ENCODE measurements around the gene MRFAP1.
"Not testable (repeated sequence)": the region's sequence is repeated elsewhere in the genome, so short reads cannot be mapped to it uniquely, and the experiment has no call there.

Gene MRFAP1

DNA sequence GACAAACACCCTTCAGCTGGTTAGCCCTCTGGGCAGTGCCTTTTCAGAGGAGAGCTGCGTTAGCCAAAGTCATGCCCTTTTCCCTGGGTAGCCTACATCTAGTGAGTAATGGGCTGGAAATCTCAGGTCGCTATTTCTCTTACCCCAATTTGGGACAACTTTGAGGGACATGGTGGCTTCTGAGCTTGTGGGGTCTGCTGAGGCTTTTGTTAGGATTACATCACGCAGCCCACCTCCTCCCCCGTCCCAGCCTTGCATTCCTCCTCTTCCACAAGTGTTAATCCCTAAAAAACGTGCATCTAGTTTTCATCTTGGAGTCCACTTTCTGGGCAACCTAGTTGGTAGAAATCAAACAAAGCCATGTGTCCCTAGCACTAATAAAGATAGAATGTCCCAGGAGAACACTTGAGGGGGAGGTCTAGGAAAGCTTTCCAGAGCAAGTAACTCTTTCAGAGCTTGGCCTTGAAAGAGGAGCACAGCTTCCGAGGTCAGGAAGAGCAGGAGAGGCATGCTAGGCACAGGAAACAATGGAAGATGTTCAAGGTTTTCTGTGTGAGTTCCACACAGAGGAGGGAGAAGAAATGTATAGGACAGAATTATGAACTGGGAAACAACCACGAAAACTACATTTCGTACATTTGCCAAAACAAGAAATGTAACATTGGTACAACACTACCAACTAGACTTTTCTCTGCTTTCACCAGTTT is 2.8 kb downstream of the MRFAP1 start:
- H3K4me3 ChIP-seq (ENCODE audit: low read depth, low read length), result no peak overlapping the region
- DNase-seq (ENCODE audit: low read depth), result no peak
- TF ChIP-seq, protein P1, sequence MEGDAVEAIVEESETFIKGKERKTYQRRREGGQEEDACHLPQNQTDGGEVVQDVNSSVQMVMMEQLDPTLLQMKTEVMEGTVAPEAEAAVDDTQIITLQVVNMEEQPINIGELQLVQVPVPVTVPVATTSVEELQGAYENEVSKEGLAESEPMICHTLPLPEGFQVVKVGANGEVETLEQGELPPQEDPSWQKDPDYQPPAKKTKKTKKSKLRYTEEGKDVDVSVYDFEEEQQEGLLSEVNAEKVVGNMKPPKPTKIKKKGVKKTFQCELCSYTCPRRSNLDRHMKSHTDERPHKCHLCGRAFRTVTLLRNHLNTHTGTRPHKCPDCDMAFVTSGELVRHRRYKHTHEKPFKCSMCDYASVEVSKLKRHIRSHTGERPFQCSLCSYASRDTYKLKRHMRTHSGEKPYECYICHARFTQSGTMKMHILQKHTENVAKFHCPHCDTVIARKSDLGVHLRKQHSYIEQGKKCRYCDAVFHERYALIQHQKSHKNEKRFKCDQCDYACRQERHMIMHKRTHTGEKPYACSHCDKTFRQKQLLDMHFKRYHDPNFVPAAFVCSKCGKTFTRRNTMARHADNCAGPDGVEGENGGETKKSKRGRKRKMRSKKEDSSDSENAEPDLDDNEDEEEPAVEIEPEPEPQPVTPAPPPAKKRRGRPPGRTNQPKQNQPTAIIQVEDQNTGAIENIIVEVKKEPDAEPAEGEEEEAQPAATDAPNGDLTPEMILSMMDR (IDR thresholded peaks at IDR 0.05; ENCODE audit: low read depth, low read length, missing control alignments), result no peak
- in situ Hi-C loops (cut with HindIII; ENCODE audit: low sequenced_read_pairs), result loop anchor here (5.0 kb wide), 1 partner anchor 41 kb away; no protein-coding TSS in a partner anchor

DNA sequence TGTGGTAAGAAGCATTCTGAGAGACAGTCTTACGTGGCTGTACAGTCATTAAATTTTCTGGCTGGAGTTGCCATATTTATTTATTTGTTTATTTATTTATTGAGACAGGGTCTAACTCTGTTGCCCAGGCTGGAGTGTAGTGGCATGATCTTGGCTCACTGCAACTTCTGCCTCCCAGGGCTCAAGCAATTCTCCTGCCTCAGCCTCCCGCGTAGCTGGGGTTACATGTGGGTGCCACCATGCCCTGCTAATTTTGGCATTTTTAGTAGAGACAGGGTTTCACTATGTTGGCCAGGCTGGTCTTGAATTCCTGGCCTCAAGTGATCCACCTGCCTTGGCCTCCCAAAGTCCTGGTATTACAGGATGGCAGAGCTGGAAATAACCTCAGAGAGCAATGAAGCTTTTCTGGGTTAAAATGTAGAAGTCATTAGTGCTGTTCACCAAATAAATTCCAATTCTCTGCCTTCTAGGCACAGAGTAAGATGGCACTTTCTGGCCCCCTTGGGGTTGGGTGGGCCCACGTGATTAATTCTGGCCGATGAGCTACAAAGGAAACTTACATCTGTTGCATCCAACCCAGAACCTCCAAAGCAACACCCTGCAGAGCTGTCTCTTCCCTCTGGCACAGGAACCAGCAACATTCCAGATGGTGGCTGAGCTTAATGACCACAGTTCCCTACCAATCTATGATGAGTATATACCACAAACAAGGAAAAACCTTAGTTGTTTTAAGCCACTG is 4.5 kb downstream of the MRFAP1 start:
- TF ChIP-seq, protein P1 (IDR thresholded peaks at IDR 0.05; ENCODE audit: low read depth, low read length, missing control alignments), result no peak
- in situ Hi-C loops (cut with HindIII; ENCODE audit: low sequenced_read_pairs), result loop anchor here (5.0 kb wide), 1 partner anchor 43 kb away; no protein-coding TSS in a partner anchor
- DNase-seq (ENCODE audit: low read depth), result no peak
- H3K4me3 ChIP-seq (ENCODE audit: low read depth, low read length), result no peak overlapping the region

DNA sequence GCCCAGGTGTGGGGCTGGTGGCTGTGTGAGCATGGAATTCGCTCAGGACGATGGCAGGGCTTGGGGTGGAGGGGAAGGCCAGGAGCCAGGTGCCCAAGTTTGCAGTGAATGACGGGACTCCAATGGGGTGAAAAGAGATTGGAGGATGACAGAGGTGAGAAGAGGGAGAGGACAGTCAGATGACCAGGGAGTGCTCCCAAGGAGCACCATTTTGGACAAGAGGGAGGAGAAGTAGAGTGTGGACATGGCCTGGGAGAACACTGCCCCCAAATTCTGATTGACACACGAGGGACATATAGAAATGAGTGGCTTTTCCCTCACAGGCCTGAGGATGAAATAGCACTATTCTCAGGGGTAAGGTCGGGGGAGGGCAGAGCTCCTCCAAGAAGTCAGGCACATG is 6.7 kb downstream of the MRFAP1 start:
- TF ChIP-seq, protein P1 (IDR thresholded peaks at IDR 0.05; ENCODE audit: low read depth, low read length, missing control alignments), result no peak
- in situ Hi-C loops (cut with HindIII; ENCODE audit: low sequenced_read_pairs), result no loop called here
- H3K4me3 ChIP-seq (ENCODE audit: low read depth, low read length), result no peak overlapping the region
- DNase-seq (ENCODE audit: low read depth), result no peak

DNA sequence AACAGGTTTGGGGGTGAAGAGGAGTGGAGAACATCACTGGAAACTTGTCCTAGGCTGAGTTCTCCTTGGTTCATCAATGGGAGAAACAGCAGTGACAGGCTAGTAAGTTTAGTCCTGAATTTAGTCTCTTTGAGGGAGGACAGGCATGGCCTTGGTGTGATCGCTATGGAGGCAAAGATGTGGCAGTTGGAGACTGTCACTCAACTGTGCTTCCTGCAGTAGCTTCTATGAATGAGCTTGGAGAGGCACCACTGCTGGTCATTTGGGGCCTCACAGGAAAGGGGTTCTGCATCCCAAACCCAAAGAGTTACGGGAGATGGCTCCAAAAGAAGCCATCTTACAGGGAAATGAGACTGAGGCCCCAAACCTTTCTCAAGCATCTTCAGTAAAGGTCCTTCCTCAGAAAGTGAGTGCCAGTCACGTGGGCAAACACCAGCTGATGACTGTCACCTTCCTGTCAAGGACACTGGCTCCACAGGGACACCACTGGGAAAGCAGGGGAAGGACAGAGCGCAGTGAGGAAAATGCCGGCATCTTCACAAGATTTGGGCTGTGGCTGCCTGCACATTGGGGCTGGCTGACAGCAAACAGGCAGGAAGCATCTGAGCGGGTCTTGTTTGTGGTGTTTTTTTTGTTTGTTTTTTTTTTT is 7.2 kb downstream of the MRFAP1 start:
- DNase-seq (ENCODE audit: low read depth), result no peak
- TF ChIP-seq, protein P1 (IDR thresholded peaks at IDR 0.05; ENCODE audit: low read depth, low read length, missing control alignments), result no peak
- in situ Hi-C loops (cut with HindIII; ENCODE audit: low sequenced_read_pairs), result no loop called here
- H3K4me3 ChIP-seq (ENCODE audit: low read depth, low read length), result no peak overlapping the region

DNA sequence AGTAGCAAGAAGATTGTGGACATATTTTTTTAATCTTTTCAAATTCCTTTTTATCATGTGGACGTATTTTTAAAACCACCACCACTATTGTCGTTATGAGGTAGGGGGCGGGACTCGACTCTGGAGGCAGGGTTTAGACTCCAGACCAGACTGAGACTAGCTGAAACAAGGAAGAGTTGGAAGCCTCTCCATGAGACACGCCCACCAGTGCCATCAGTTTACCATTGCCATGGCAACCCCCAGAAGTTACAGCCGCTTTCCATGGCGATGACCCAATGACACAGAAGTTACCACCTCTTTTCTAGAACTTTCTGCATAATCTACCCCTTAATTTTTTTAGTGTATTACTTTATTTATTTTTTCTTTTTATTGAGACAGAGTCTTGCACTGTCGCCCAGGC is 8.7 kb downstream of the MRFAP1 start:
- TF ChIP-seq, protein P1 (IDR thresholded peaks at IDR 0.05; ENCODE audit: low read depth, low read length, missing control alignments), result no peak
- no peak overlapping the region for H3K4me3 ChIP-seq (ENCODE audit: low read depth, low read length)
- DNase-seq (ENCODE audit: low read depth), result no peak
- in situ Hi-C loops (cut with HindIII; ENCODE audit: low sequenced_read_pairs), result no loop called here

DNA sequence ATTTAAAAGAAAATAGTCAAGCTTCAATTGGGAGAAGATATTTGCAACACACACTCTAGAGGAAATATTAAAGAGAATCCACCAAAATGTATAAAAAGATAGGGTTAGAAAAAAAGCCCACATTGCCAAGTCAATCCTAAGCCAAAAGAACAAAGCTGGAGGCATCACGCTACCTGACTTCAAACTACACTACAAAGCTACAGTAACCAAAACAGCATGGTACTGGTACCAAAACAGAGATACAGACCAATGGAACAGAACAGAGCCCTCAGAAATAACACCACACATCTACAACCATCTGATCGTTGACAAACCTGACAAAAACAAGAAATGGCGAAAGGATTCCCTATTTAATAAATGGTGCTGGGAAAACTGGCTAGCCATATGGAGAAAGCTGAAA is 13.7 kb downstream of the MRFAP1 start:
- DNase-seq (ENCODE audit: low read depth); H3K4me3 ChIP-seq (ENCODE audit: low read depth, low read length); in situ Hi-C loops (cut with HindIII; ENCODE audit: low sequenced_read_pairs): not testable (repeated sequence)

DNA sequence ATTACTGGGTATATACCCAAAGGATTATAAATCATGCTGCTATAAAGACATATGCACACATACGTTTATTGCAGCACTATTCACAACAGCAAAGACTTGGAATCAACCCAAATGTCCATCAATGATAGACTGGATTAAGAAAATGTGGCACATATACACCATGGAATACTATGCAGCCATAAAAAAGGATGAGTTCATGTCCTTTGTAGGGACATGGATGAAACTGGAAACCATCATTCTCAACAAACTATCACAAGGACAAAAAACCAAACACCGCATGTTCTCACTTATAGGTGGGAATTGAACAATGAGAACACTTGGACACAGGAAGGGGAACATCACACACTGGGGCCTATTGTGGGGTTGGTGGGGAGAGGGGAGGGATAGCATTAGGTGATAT is 14.8 kb downstream of the MRFAP1 start:
- H3K4me3 ChIP-seq (ENCODE audit: low read depth, low read length); DNase-seq (ENCODE audit: low read depth); in situ Hi-C loops (cut with HindIII; ENCODE audit: low sequenced_read_pairs): not testable (repeated sequence)

All from astrocyte of the cerebellum (primary cell).